Tibial artery (tissue), 4 donors: ENCODE results near the gene GATAD2B.

Source experiments
- DNase-seq, 2 donors: peaks; one replicate each; pipeline ENCODE4 v3.0.0-alpha.2; 2019
- H3K27ac ChIP-seq, 2 donors: fragments of 200-600 bp; sonication (generic) in 1 of 2; 1 replicate in 1 of 2; 2 replicates in 1 of 2; pipeline ENCODE4 v1.5.1; 2018 to 2019; ENCODE audit warnings: mild to moderate bottlenecking in 1 of 2
- H3K27me3 ChIP-seq, 2 donors: fragments of 200-600 bp; sonication (generic) in 1 of 2; one replicate each; pipeline versions ENCODE4 v1.5.1 to v1.6.0; 2016 to 2019
- H3K36me3 ChIP-seq, 3 donors: fragments of 200-600 bp; sonication (generic) in 2 of 3; one replicate each; pipeline ENCODE4 v1.5.1; 2016 to 2019; ENCODE audit warnings: mild to moderate bottlenecking in 2 of 3
- H3K4me1 ChIP-seq, 4 donors: fragments of 200-600 bp; sonication (generic) in 2 of 4; 1 replicate in 3 of 4; 2 replicates in 1 of 4; pipeline ENCODE4 v1.5.1; 2016 to 2019
- H3K4me3 ChIP-seq, 2 donors: fragments of 200-600 bp; sonication (generic) in 1 of 2; 1 replicate in 1 of 2; 2 replicates in 1 of 2; pipeline ENCODE4 v1.5.1; 2018 to 2019; ENCODE audit warnings: mild to moderate bottlenecking in 2 of 2
- H3K9me3 ChIP-seq, 3 donors: fragments of 200-600 bp; sonication (generic) in 1 of 3; one replicate each; pipeline ENCODE4 v1.5.1; 2016 to 2019
- intact Hi-C: fragments of 100-400 bp; cut with DNase I; formaldehyde crosslinking; loops from one replicate; pipeline ENCODE4 v1.15.0; 2023; ENCODE audit warnings: low total_unique reads
- TF ChIP-seq, protein P1 (sequence below), 2 experiments: fragments of 200-600 bp in 1 of 2; fragments of 450-650 bp in 1 of 2; IDR thresholded peaks; one replicate each; pipeline ENCODE4 v1.5.1; 2017 to 2019; ENCODE audit warnings: antibody characterized with exemption in 2 of 2, mild to moderate bottlenecking in 1 of 2, moderate library complexity in 1 of 2

The GATAD2B gene

DNA sequence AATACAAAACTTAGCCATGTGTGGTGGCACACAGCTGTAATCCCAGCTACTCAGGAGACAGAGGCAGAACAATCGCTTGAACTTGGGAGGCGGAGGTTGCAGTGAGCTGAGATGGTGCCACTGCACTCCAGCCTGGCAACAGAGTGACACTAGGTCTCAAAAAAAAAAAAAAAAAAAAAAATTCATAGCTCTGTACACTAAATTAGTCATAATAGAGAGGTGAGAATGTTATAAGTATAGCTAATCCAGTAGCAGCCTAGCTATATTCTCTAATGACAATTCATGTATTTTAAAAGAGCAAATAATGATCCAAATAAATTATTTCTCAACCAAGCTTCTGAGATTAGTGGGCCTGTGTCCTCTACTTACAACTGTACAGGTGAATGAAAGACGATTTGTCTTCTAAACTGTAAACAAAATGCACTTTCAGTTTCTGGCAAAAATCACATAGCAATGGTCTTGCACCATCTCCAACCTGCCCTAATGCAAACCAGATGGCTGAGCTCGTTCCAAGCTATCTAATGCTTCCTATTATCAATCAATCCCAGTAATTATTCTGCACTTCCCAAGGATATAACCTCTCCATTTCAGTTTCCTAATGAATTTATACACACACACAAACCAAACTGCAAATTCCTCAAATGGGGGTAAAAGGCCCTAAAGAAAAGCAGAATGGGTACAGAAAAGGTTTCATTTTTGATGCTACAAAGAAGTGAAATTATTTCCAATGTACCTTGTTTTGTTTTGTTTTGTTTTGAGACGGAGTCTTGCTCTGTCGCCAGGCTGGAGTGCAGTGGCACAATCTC is 56.5 kb downstream of the GATAD2B start:
- intact Hi-C loops, result no loop called here
- H3K27me3 ChIP-seq, result no peaks in the 10 kb centered on the region
- no peak overlapping the region for H3K4me3 ChIP-seq
- no peak overlapping the region for H3K27ac ChIP-seq
- no peaks in the 10 kb centered on the region for H3K9me3 ChIP-seq
- peaks cover 0 to 8% (median 0%) of the 10 kb centered on the region in 4 donors for H3K4me1 ChIP-seq
- TF ChIP-seq, protein P1, sequence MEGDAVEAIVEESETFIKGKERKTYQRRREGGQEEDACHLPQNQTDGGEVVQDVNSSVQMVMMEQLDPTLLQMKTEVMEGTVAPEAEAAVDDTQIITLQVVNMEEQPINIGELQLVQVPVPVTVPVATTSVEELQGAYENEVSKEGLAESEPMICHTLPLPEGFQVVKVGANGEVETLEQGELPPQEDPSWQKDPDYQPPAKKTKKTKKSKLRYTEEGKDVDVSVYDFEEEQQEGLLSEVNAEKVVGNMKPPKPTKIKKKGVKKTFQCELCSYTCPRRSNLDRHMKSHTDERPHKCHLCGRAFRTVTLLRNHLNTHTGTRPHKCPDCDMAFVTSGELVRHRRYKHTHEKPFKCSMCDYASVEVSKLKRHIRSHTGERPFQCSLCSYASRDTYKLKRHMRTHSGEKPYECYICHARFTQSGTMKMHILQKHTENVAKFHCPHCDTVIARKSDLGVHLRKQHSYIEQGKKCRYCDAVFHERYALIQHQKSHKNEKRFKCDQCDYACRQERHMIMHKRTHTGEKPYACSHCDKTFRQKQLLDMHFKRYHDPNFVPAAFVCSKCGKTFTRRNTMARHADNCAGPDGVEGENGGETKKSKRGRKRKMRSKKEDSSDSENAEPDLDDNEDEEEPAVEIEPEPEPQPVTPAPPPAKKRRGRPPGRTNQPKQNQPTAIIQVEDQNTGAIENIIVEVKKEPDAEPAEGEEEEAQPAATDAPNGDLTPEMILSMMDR (IDR thresholded peaks at IDR 0.05), result no peak
- DNase-seq, result no peak
- no peaks in the 10 kb centered on the region for H3K36me3 ChIP-seq

DNA sequence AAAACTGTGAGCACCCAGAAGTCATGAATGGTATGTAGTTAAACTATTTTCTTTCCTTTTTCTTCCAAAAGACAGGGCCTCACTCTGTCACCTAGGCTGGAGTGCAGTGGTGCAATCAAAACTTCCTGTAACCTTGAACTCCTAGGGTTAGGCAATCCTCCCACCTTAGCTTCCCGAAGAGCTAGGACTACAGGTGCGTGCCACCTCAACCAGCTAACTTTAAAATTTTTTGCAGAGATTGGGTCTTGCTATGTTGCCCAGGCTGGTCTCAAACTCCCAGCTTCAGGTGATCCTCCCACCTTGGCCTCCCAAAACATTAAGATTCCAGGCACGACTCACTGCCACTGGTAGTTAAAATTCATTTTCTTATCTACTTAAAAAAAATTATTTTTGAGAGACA is 62.5 kb downstream of the GATAD2B start:
- Histone ChIP-seq H3K36me3 (peaks cover 0 to 7% (median 0%) of the 10 kb centered on the region in 3 donors), H3K27me3 (no peaks in the 10 kb centered on the region), H3K4me1 (peaks cover 0 to 8% (median 0%) of the 10 kb centered on the region in 4 donors), H3K9me3 (no peaks in the 10 kb centered on the region), H3K27ac (no peak overlapping the region), H3K4me3 (no peak overlapping the region)
- DNase-seq, result no peak
- TF ChIP-seq, protein P1 (IDR thresholded peaks at IDR 0.05), result no peak
- intact Hi-C loops, result no loop called here

DNA sequence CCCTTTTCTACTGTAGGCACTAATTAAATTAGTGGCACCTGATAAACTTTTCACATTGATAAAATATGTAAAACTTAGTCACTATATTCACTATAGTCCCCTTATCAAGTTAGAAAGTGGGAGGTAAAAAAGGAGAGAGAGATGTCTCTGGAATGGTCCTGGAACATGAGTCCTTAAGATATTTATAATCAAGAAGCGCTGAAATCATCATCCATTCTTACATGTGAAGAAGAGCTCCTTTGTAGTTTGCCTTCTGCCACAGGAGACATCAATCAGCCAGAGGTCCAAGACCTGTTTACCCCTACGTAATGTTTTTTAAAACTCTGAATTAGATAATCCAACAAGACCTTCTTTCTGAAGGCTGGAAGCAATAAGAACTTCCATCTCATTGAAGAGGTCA is 65.3 kb downstream of the GATAD2B start:
- no peaks in the 10 kb centered on the region for H3K27me3 ChIP-seq
- TF ChIP-seq, protein P1 (IDR thresholded peaks at IDR 0.05), result no peak
- intact Hi-C loops, result no loop called here
- no peak overlapping the region for H3K4me3 ChIP-seq
- H3K9me3 ChIP-seq, result no peaks in the 10 kb centered on the region
- H3K4me1 ChIP-seq, result no peaks in the 10 kb centered on the region
- no peak for DNase-seq
- H3K36me3 ChIP-seq, result peaks cover 0 to 16% (median under 1%) of the 10 kb centered on the region in 3 donors
- no peak overlapping the region for H3K27ac ChIP-seq

DNA sequence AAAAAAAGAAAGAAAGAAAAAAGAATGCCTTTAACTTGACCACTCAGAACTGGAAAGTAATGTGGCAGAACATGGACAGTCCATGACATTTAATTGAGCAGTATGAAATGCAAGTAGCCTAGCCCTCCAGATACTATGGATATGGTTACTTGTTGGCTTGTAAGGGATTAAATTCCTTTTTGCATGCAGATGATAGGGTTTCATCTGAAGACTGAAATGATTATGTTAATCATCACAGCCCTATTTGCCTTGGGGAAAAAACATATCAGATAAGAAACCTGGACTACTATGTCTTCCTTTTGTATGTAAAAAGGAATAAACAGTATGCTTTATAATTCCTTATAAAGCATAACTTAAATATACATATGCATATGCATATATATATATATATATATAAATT is 66.0 kb downstream of the GATAD2B start:
- no peak overlapping the region for H3K27ac ChIP-seq
- H3K4me1 ChIP-seq, result no peaks in the 10 kb centered on the region
- TF ChIP-seq, protein P1 (IDR thresholded peaks at IDR 0.05), result no peak
- no peak overlapping the region for H3K4me3 ChIP-seq
- intact Hi-C loops, result no loop called here
- no peaks in the 10 kb centered on the region for H3K9me3 ChIP-seq
- no peak for DNase-seq
- H3K36me3 ChIP-seq, result peaks cover 0 to 21% (median 8%) of the 10 kb centered on the region in 3 donors
- no peaks in the 10 kb centered on the region for H3K27me3 ChIP-seq

DNA sequence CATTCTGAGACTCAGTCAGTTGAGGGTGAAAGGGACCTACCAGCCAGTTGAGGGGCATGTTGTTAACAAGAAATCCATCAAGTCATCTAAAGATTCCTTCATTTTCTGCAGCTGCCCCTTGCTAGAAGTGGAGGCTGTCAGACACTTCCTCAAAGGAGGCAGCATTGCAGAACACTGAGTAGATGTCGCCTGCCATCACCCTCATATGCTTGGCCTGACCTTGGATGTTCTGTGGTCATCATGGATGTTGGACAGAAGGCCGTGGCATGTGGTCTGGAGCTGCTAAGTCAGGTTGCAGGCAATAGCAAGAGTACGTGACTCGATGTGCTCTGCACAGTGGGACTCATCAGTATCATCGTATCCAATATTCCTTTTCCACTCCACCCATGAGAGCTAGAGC is 70.6 kb downstream of the GATAD2B start:
- DNase-seq, result no peak
- TF ChIP-seq, protein P1 (IDR thresholded peaks at IDR 0.05), result no peak
- Histone ChIP-seq H3K4me1 (no peaks in the 10 kb centered on the region), H3K27me3 (no peaks in the 10 kb centered on the region), H3K9me3 (no peaks in the 10 kb centered on the region), H3K36me3 (peaks cover 0 to 20% (median 8%) of the 10 kb centered on the region in 3 donors), H3K27ac (no peak overlapping the region), H3K4me3 (no peak overlapping the region)
- intact Hi-C loops, result no loop called here
